Measurements from ENCODE around the gene TBC1D5.
A peak's percentile ranks its signal among the peaks of the same experiment; 100 is the strongest.
"Not testable (repeated sequence)": the region's sequence is repeated elsewhere in the genome, so short reads cannot be mapped to it uniquely, and the experiment has no call there.

TBC1D5 gene

GRCh38 chr3:17640466-17640865 is 102.0 kb downstream of the TBC1D5 start:
- H3K27ac ChIP-seq (ENCODE audit: low read length), result no peak overlapping the region
- H3K27me3 ChIP-seq (ENCODE audit: low read depth, low read length), result no peaks in the 10 kb centered on the region
- peaks cover 0 to 12% of the 10 kb centered on the region in 2 donors for H3K4me1 ChIP-seq (ENCODE audit: control insufficient read depth in 1 of 2, insufficient read depth in 2 of 2, low read length in 2 of 2)
- no peak overlapping the region for H3K4me3 ChIP-seq (ENCODE audit: low read depth in 1 of 2, low read length in 2 of 2)
- no peaks in the 10 kb centered on the region for H3K9me3 ChIP-seq (ENCODE audit: control insufficient read depth in 1 of 2, low read length in 2 of 2)
- no peaks in the 10 kb centered on the region for H3K36me3 ChIP-seq (ENCODE audit: control insufficient read depth in 1 of 2, insufficient read depth in 2 of 2, low read length in 2 of 2)

DNA sequence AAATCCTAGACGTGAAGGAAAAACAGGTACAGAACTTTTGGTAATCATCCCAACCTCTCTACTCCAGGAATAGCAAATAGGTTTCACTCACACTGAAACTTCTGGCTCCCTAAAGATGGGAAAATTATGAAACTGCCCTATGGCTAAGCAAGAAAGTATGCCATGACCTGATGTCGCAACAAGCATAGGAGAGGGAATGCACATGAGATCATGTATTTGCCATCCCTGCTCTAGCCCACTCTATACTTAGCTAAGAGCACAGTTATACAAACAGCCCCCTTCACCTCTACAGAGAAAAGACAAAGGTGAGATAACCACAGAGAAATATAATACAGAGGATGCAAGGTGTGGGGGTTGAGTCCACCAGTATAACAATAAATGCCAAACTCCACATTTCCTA is 102.7 kb downstream of the TBC1D5 start:
- Histone ChIP-seq H3K27ac (ENCODE audit: low read length) (no peak overlapping the region), H3K27me3 (ENCODE audit: low read depth, low read length) (no peaks in the 10 kb centered on the region), H3K9me3 (ENCODE audit: control insufficient read depth in 1 of 2, low read length in 2 of 2) (no peaks in the 10 kb centered on the region), H3K4me1 (ENCODE audit: control insufficient read depth in 1 of 2, insufficient read depth in 2 of 2, low read length in 2 of 2) (peaks cover 0 to 12% of the 10 kb centered on the region in 2 donors), H3K36me3 (ENCODE audit: control insufficient read depth in 1 of 2, insufficient read depth in 2 of 2, low read length in 2 of 2) (no peaks in the 10 kb centered on the region), H3K4me3 (ENCODE audit: low read depth in 1 of 2, low read length in 2 of 2) (no peak overlapping the region)

DNA sequence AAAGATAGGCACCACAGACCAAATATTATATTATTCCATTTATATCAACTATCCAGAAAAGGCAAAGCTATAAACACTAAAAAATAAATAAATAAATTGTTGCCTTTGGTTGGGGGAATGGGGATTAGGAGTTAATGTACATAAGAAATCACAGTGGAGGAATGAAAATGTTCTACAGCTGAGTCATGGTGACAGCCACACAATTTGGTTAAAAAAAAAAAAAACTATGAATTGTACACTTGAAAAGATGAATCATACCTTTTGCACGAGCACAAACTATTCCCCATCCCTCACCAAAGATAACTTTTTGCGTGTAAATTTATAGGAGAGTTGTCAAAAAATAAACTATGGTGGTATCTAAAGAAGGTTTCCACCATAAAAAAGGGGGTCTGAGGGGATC is 103.2 kb downstream of the TBC1D5 start:
- no peaks in the 10 kb centered on the region for H3K27me3 ChIP-seq (ENCODE audit: low read depth, low read length)
- H3K36me3 ChIP-seq (ENCODE audit: control insufficient read depth in 1 of 2, insufficient read depth in 2 of 2, low read length in 2 of 2), result no peaks in the 10 kb centered on the region
- H3K27ac ChIP-seq (ENCODE audit: low read length), result no peak overlapping the region
- no peaks in the 10 kb centered on the region for H3K9me3 ChIP-seq (ENCODE audit: control insufficient read depth in 1 of 2, low read length in 2 of 2)
- H3K4me1 ChIP-seq (ENCODE audit: control insufficient read depth in 1 of 2, insufficient read depth in 2 of 2, low read length in 2 of 2), result peaks cover 0 to 8% of the 10 kb centered on the region in 2 donors
- no peak overlapping the region for H3K4me3 ChIP-seq (ENCODE audit: low read depth in 1 of 2, low read length in 2 of 2)

- no peaks in the 10 kb centered on the region for H3K9me3 ChIP-seq (ENCODE audit: control insufficient read depth in 1 of 2, low read length in 2 of 2)
- no peaks in the 10 kb centered on the region for H3K27me3 ChIP-seq (ENCODE audit: low read depth, low read length)
- H3K4me3 ChIP-seq (ENCODE audit: low read depth in 1 of 2, low read length in 2 of 2), result no peak overlapping the region
- no peak overlapping the region for H3K27ac ChIP-seq (ENCODE audit: low read length)
- no peaks in the 10 kb centered on the region for H3K36me3 ChIP-seq (ENCODE audit: control insufficient read depth in 1 of 2, insufficient read depth in 2 of 2, low read length in 2 of 2)
- peaks cover 0 to 3% of the 10 kb centered on the region in 2 donors for H3K4me1 ChIP-seq (ENCODE audit: control insufficient read depth in 1 of 2, insufficient read depth in 2 of 2, low read length in 2 of 2)
Measured at GRCh38 chr3:17638356-17638755, 104.1 kb downstream of the TBC1D5 start.

GRCh38 chr3:17635675-17636074 is 106.8 kb downstream of the TBC1D5 start:
- H3K9me3 ChIP-seq (ENCODE audit: control insufficient read depth in 1 of 2, low read length in 2 of 2); H3K27ac ChIP-seq (ENCODE audit: low read length); H3K36me3 ChIP-seq (ENCODE audit: control insufficient read depth in 1 of 2, insufficient read depth in 2 of 2, low read length in 2 of 2); H3K27me3 ChIP-seq (ENCODE audit: low read depth, low read length); H3K4me3 ChIP-seq (ENCODE audit: low read depth in 1 of 2, low read length in 2 of 2); H3K4me1 ChIP-seq (ENCODE audit: control insufficient read depth in 1 of 2, insufficient read depth in 2 of 2, low read length in 2 of 2): not testable (repeated sequence)

GRCh38 chr3:17634964-17635363 is 107.5 kb downstream of the TBC1D5 start:
- Histone ChIP-seq H3K27ac (ENCODE audit: low read length) (no peak overlapping the region), H3K36me3 (ENCODE audit: control insufficient read depth in 1 of 2, insufficient read depth in 2 of 2, low read length in 2 of 2) (no peaks in the 10 kb centered on the region), H3K9me3 (ENCODE audit: control insufficient read depth in 1 of 2, low read length in 2 of 2) (no peaks in the 10 kb centered on the region), H3K27me3 (ENCODE audit: low read depth, low read length) (no peaks in the 10 kb centered on the region), H3K4me3 (ENCODE audit: low read depth in 1 of 2, low read length in 2 of 2) (no peak overlapping the region), H3K4me1 (ENCODE audit: control insufficient read depth in 1 of 2, insufficient read depth in 2 of 2, low read length in 2 of 2) (no peaks in the 10 kb centered on the region)

- Histone ChIP-seq H3K4me1 (ENCODE audit: control insufficient read depth in 1 of 2, insufficient read depth in 2 of 2, low read length in 2 of 2) (no peaks in the 10 kb centered on the region), H3K27ac (ENCODE audit: low read length) (no peak overlapping the region), H3K36me3 (ENCODE audit: control insufficient read depth in 1 of 2, insufficient read depth in 2 of 2, low read length in 2 of 2) (no peaks in the 10 kb centered on the region), H3K9me3 (ENCODE audit: control insufficient read depth in 1 of 2, low read length in 2 of 2) (no peaks in the 10 kb centered on the region), H3K4me3 (ENCODE audit: low read depth in 1 of 2, low read length in 2 of 2) (no peak overlapping the region), H3K27me3 (ENCODE audit: low read depth, low read length) (no peaks in the 10 kb centered on the region)
Measured at GRCh38 chr3:17634201-17634600, 108.2 kb downstream of the TBC1D5 start.

DNA sequence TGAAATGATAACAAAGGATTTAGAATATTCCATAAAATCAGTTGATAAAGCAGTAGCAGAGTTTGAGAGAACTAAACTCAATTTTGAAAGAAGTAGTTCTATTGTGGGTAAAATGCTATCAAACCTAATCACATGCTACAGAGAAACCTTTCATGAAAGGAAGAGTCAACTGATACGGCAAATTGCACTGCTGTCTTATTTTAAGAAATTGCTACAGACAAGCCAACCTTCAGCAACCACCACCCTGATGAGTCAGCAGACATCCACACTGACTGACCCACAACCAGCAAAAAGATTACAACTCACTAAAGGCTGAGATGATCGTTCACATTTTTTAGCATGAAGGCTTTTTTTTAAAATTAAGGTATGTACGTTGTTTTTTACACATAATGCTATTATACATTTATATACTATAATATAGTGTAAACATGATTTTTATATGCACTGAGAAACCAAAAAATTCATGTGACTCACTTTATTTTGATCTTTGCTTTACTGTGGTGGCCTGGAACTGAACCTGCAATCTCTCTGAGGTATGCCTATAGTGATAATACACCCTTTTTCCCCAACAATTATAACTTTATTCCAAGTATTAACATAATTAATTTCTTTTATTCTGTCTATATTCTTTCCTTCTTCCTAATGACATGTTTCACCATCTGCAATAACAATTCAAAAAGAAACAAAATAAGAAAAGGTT is 109.9 kb downstream of the TBC1D5 start:
- no peaks in the 10 kb centered on the region for H3K9me3 ChIP-seq (ENCODE audit: control insufficient read depth in 1 of 2, low read length in 2 of 2)
- no peak overlapping the region for H3K4me3 ChIP-seq (ENCODE audit: low read depth in 1 of 2, low read length in 2 of 2)
- H3K36me3 ChIP-seq (ENCODE audit: control insufficient read depth in 1 of 2, insufficient read depth in 2 of 2, low read length in 2 of 2), result no peaks in the 10 kb centered on the region
- H3K27ac ChIP-seq (ENCODE audit: low read length), result no peak overlapping the region
- no peaks in the 10 kb centered on the region for H3K27me3 ChIP-seq (ENCODE audit: low read depth, low read length)
- H3K4me1 ChIP-seq (ENCODE audit: control insufficient read depth in 1 of 2, insufficient read depth in 2 of 2, low read length in 2 of 2), result no peaks in the 10 kb centered on the region

GRCh38 chr3:17631609-17632008 is 110.8 kb downstream of the TBC1D5 start:
- Histone ChIP-seq H3K36me3 (ENCODE audit: control insufficient read depth in 1 of 2, insufficient read depth in 2 of 2, low read length in 2 of 2) (no peaks in the 10 kb centered on the region), H3K27ac (ENCODE audit: low read length) (no peak overlapping the region), H3K27me3 (ENCODE audit: low read depth, low read length) (no peaks in the 10 kb centered on the region), H3K4me3 (ENCODE audit: low read depth in 1 of 2, low read length in 2 of 2) (no peak overlapping the region), H3K9me3 (ENCODE audit: control insufficient read depth in 1 of 2, low read length in 2 of 2) (no peaks in the 10 kb centered on the region), H3K4me1 (ENCODE audit: control insufficient read depth in 1 of 2, insufficient read depth in 2 of 2, low read length in 2 of 2) (no peaks in the 10 kb centered on the region)

GRCh38 chr3:17629400-17629799 is 113.0 kb downstream of the TBC1D5 start:
- H3K4me3 ChIP-seq (ENCODE audit: low read depth in 1 of 2, low read length in 2 of 2), result no peak overlapping the region

GRCh38 chr3:17626395-17626794 is 116.0 kb downstream of the TBC1D5 start:
- no peaks in the 10 kb centered on the region for H3K9me3 ChIP-seq (ENCODE audit: control insufficient read depth in 1 of 2, low read length in 2 of 2)
- H3K4me3 ChIP-seq (ENCODE audit: low read depth in 1 of 2, low read length in 2 of 2), result peak overlapping the region in 1 of 2 donors; percentile 24
- H3K36me3 ChIP-seq (ENCODE audit: control insufficient read depth in 1 of 2, insufficient read depth in 2 of 2, low read length in 2 of 2), result peaks cover 0 to 5% of the 10 kb centered on the region in 2 donors
- H3K27me3 ChIP-seq (ENCODE audit: low read depth, low read length), result no peaks in the 10 kb centered on the region
- H3K4me1 ChIP-seq (ENCODE audit: control insufficient read depth in 1 of 2, insufficient read depth in 2 of 2, low read length in 2 of 2), result no peaks in the 10 kb centered on the region
- no peak overlapping the region for H3K27ac ChIP-seq (ENCODE audit: low read length)

More at GRCh38 chr3:17629400-17629799, 113.0 kb downstream of the TBC1D5 start:
- Histone ChIP-seq H3K9me3 (ENCODE audit: control insufficient read depth in 1 of 2, low read length in 2 of 2) (no peaks in the 10 kb centered on the region), H3K27me3 (ENCODE audit: low read depth, low read length) (no peaks in the 10 kb centered on the region), H3K36me3 (ENCODE audit: control insufficient read depth in 1 of 2, insufficient read depth in 2 of 2, low read length in 2 of 2) (no peaks in the 10 kb centered on the region), H3K27ac (ENCODE audit: low read length) (no peak overlapping the region), H3K4me1 (ENCODE audit: control insufficient read depth in 1 of 2, insufficient read depth in 2 of 2, low read length in 2 of 2) (no peaks in the 10 kb centered on the region)

DNA sequence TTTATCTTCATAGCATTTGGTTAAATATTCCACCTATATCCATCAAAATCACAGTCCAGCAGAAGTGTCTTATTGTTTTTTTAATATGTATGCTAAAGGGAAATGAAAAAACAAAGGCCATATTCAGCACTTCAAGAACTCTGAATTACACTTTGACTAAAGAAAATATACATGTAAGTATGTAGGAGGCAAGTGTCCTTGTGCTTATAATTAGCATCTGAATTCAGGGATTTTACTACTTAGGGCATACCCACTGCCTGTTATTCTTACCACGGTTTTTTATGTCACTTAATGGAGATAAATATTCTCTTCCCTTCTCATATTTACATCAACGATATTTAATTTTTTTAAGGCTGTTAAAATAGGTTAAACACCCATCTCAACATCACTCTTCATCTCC is 117.3 kb downstream of the TBC1D5 start:
- H3K36me3 ChIP-seq (ENCODE audit: control insufficient read depth in 1 of 2, insufficient read depth in 2 of 2, low read length in 2 of 2), result peaks cover 0 to 5% of the 10 kb centered on the region in 2 donors
- H3K4me1 ChIP-seq (ENCODE audit: control insufficient read depth in 1 of 2, insufficient read depth in 2 of 2, low read length in 2 of 2), result no peaks in the 10 kb centered on the region
- H3K27me3 ChIP-seq (ENCODE audit: low read depth, low read length), result no peaks in the 10 kb centered on the region
- no peak overlapping the region for H3K4me3 ChIP-seq (ENCODE audit: low read depth in 1 of 2, low read length in 2 of 2)
- H3K27ac ChIP-seq (ENCODE audit: low read length), result no peak overlapping the region
- H3K9me3 ChIP-seq (ENCODE audit: control insufficient read depth in 1 of 2, low read length in 2 of 2), result no peaks in the 10 kb centered on the region
